GM10847 (cell line): ENCODE data around the gene MCEMP1.
A peak's percentile ranks its signal among the peaks of the same experiment; 100 is the strongest.

Experiments
- POLR2A ChIP-seq: IDR thresholded peaks from 2 replicates; pipeline ENCODE4 v1.6.1; 2011; ENCODE audit not compliant: insufficient read length; ENCODE audit errors: extremely low read depth

Gene MCEMP1

GRCh38 chr19:7679771-7680605 lies 3.1 kb downstream of the MCEMP1 start:
- no peak for TF ChIP-seq POLR2A

DNA sequence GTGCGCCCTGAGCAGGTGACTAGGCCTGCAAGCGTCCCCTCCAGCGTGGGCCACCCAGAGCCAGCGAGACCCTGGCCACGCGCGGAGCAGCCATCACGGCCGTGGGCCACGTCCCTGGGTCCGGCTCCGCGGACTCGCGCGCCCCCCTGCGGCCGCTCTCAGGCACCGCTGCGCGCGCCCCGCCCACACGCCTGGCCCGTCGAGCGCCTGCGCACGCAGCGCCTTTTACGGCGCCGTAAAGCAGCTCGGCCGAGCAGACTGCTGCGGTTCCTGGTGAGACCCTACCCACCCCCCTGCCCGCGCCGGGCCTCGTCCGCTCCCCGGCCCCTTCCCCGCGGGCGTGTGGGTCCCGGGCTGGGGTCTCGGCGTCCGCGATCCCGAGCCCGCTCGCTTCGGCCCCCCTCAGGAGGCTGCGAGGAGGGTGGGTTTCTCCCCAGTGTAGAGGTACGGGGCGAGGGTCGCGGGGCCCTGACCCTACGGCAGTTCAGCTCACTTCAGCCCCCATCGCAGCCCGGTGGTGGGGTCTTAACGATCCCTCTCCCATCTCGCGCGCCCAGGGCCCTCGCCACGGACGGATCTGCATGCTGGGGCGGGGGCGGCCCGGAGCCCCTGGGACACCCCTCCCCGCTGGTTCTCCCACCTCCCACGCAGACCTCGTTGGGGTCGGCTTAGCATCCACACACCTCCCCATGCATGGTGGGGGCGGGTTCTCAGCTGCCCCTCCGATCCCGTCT lies 3.9 kb downstream of the MCEMP1 start, which contains the start of gene TRAPPC5:
TSS of gene TRAPPC5 (plus strand) at position 228 of the 734 bp plus-strand sequence. CDS start 1,421 bp downstream, outside the sequence.
- TF ChIP-seq POLR2A, result peak; percentile 37

- peak; percentile 35 for TF ChIP-seq POLR2A
Observed at GRCh38 chr19:7681340-7682174, 4.7 kb downstream of the MCEMP1 start.

- TF ChIP-seq POLR2A, result no peak
Observed at GRCh38 chr19:7682175-7682855, 5.4 kb downstream of the MCEMP1 start.

DNA sequence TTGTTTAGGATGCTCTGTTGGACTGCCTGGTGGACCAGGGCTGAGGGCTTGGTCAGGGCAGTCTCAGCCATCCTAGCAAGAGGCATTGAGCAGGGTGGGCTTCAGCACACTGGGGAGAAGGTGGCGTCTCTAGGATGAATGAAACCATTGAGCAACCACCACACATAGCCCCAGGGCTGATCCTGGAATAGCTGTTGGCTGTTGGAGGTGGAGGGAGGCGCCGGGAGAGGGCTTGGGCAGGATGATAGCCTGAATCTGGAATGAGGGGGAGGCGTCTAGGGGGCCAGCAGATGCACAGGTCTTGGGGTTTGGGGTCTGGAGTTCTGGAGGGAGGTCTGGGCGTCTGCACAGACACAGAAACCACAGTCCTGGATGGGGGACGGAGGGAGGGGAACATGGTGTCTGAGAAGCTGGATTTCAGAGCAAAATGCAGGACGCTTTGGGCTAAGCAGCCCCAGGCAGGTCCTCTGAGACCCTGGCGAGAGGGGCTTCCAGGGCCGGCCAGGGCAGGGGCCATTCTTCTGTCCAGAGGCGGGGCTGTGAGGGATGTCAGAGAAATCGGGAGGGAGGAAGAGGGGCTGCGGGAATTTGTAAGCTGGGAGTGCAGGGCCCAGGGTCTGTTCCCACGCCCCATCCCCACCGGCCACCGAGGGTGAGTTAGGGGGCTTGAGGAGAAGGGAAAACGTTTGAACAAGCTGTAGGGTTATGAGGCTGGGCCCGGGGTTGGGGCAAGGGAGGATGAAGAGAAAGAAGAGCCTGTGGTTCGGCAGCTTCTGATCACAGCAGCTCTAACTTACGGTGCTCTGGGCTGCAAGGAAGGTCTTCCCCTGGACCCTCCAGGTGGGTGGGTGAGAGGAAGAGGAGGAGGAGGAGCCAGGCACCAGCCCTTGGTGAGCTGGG lies 8.9 kb downstream of the MCEMP1 start:
- TF ChIP-seq POLR2A, result no peak

DNA sequence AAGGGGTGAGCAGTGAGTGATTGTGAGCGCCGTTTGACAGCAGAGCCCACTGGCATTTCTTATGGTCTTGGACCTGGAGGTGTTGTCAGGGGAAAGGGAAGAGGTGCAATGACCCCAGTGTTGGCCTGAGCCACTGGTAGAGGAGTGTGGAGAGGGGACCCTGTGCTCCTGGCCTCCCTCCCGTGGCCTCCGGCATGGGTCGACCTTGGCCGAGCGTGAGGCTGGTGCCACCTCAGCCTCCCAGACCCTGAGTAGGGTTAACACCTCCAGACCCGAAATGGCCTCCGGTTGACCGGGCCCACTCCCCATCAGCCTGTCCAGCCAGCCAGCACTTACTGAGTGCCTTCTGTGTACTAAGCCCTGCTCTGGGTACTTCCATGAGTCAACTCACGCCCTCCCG lies 10.3 kb downstream of the MCEMP1 start:
- TF ChIP-seq POLR2A, result peak; percentile 22

DNA sequence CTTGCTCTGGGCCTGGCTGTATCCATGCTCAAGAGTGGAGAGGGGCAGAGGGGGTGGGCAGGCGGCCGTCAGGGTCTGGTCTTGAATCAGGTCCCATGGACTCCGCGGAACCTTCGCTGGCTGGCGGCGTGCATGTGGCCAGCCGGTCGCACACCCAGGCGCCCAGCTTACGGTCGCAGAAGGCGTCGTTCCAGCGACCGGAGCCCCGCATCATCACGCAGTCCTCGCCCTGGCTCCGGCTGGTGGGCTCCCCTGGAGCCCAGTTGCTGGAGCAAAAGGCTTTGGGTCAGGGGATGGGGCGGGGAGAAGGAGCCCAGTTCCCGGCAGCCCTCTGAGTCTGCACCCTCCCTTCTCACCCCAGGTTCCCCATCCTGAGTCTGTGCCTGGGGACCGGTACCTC lies 12.3 kb downstream of the MCEMP1 start:
- TF ChIP-seq POLR2A, result no peak

GRCh38 chr19:7690779-7691258 lies 13.9 kb downstream of the MCEMP1 start:
- TF ChIP-seq POLR2A, result no peak

- TF ChIP-seq POLR2A, result no peak
Observed at GRCh38 chr19:7691497-7691896, 14.6 kb downstream of the MCEMP1 start.

- no peak for TF ChIP-seq POLR2A
Observed at GRCh38 chr19:7692417-7693088, 15.7 kb downstream of the MCEMP1 start.

DNA sequence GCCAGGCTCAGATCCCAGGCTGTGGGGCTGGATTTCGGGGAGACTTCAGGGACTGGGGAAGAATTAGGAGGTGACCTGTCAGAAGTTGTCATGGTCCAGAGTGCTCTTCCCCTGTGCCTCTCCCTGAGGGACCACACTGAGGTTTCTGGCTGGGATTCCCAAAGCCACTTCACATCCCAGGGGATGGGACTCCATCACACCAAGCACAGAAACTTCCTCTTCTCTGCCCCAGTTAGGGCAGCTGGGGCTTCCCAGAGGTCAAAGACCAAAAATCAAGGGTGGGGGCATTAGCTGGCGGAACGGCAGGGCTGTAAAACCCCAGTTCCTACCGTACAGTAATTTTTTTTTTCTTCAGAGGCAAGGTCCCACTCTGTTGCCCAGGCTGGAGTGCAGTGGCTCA lies 17.6 kb downstream of the MCEMP1 start:
- no peak for TF ChIP-seq POLR2A

DNA sequence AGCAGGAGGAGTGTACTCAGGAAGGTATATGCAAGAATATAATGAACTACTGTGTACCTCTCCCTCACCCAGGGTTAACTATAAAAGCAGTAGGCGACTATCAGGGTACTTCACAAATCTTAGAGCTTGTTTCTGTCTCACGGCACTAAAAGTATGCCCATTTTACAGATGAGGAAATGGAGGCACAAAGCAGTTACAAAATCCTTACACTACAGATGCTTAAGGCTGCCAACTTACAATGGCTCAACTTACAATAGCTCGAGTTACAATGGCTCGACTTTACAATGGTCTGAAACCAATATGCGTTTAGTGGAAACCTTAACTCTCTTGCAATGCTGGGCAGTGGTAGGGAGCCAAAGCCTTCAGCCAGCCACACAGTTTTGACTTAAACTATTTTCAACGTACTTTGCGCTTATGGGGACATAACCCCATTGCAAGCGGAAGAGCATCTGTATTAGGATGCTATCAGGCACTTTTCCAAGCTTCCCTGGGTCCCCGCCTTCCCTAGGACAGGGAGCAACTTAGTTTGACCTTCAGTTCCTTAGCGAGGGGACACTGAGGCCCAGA lies 20.9 kb downstream of the MCEMP1 start:
- TF ChIP-seq POLR2A, result no peak

DNA sequence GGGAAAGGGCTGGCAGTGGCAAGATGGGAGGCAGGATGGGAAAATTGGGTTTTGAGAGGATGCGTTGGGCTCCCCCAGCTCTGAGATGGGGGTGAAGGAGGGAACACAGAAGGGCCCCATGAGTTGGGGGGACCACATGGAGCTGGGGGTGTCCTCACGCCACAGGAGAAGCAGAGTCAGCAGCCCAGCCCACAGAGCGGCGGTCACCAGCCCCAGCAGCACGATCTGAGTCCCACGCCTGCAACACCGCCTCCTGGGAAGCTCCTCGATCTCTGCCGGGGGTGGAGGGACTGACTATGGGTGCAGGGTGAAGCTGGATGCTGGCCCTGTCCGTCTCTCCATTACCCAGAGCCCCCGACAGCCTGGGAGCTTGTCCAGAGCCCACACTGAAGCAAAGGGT lies 21.7 kb downstream of the MCEMP1 start:
- no peak for TF ChIP-seq POLR2A
